Memory B cell (primary cell): Measurements from ENCODE around the gene CFHR1.
"Not testable (repeated sequence)": the region's sequence is repeated elsewhere in the genome, so short reads cannot be mapped to it uniquely, and the experiment has no call there.

Source experiments
- ATAC-seq: fragments of 150-1000 bp; cut with Tn5 transposase; 2 replicates; pipeline ENCODE4 v1.10.0; 2021; ENCODE audit warnings: low read depth, mild to moderate bottlenecking, moderate library complexity
- DNase-seq, 2 donors: peaks; one replicate each; pipeline ENCODE4 v3.0.0; 2022; ENCODE audit warnings: low spot score in 2 of 2
- H3K27ac Mint-ChIP-seq: one replicate; pipeline ENCODE4 v1.8.0; 2022; ENCODE audit warnings: mild to moderate bottlenecking, moderate library complexity, mixed read lengths
- H3K27me3 Mint-ChIP-seq: one replicate; pipeline ENCODE4 v1.8.0; 2022; ENCODE audit warnings: mixed read lengths
- H3K36me3 Mint-ChIP-seq: one replicate; pipeline ENCODE4 v1.8.0; 2022; ENCODE audit warnings: mild to moderate bottlenecking, mixed read lengths
- H3K4me1 Mint-ChIP-seq: one replicate; pipeline ENCODE4 v1.8.0; 2022; ENCODE audit warnings: mixed read lengths
- H3K4me3 Mint-ChIP-seq: one replicate; pipeline ENCODE4 v1.8.0; 2022; ENCODE audit warnings: mild to moderate bottlenecking, moderate library complexity, mixed read lengths
- H3K9me3 Mint-ChIP-seq: one replicate; pipeline ENCODE4 v1.8.0; 2022; ENCODE audit warnings: mixed read lengths

The CFHR1 gene

DNA sequence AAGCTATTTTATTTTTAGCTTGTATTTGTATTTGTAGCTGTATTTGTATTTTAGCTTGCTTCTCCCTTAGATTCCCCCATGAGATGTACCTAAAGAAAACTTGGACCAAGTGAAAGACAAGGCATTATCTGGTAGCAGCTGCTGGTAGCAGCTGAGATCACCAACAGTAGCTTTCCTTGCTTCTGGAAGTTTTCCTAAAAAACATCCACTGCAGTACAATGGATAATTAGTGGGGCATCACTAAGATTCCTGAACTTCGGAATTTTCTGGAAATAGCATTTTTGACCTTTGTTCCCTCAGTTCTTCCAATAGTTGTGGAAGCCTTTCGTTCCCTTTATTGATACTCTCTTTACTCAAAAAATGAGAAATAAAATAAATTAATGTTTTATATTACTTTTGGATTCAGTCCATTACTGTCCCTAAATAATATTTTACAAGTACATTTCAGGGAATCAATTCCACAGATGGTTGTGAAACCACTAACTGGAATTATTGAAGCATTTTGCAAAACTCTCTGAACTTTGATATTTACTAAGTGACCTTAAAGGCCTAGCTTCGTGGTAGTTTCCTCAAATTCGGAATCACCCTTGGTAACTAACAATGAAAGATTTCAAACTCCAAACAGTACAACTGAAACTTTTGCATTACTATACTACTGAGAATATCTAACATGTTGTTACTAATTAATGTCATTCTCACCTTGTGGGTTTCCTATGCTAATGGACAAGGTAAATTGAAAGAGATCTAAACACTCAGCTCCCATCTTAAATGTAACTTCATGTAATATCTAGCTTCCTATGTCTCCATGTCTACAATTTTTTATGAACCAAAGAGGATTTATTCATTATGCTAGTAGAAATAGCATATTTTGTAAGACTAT is 30.3 kb downstream of the CFHR1 start:
- not testable (repeated sequence) for H3K27me3 Mint-ChIP-seq, ATAC-seq, H3K27ac Mint-ChIP-seq, H3K4me3 Mint-ChIP-seq, H3K4me1 Mint-ChIP-seq, H3K36me3 Mint-ChIP-seq, DNase-seq, H3K9me3 Mint-ChIP-seq

DNA sequence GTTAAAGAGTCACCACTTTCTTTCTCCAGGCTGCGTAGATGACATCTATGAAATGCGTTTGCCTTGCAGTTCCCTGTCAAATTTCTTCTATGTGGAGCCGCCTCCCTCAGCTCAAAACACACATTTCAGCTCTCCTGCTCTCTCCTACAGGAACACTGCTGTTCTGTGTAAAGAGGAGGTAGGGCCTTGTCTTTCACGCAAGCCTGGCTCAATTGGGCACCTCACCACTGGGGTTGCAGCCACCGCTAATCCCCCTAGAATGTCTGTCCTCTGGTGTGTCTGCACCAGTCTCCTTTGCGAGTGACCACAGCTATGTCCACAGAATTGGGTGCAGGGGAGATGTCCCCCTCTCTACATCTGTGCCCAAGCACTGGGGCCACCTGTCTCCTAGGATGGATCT is 36.5 kb downstream of the CFHR1 start:
- Mint-ChIP-seq H3K36me3 (no peaks in the 10 kb centered on the region), H3K27ac (no peak overlapping the region), H3K4me3 (no peak overlapping the region), H3K9me3 (peaks cover 4% of the 10 kb centered on the region), H3K27me3 (no peaks in the 10 kb centered on the region), H3K4me1 (peaks cover 3% of the 10 kb centered on the region)
- ATAC-seq (no peak), DNase-seq (no peak)

DNA sequence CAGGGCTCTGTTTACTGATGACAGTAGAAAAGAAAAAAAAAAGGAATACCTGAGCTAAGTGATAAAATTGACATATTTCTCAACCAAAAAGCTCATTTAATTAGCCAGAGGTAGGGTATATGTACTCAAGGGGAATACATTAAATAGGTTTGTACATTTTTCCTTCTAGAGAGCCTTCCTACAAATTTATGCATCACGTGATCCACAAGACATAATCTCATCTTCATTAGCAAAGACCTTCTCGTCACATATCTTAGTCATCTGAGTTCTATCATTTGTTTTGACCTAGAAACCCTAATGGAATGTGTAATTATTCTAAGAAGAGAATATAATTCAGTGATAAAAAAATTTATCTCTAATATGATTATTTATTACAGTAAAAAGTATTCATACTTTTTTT is 37.7 kb downstream of the CFHR1 start:
- Mint-ChIP-seq H3K27me3 (no peaks in the 10 kb centered on the region), H3K4me1 (peaks cover 3% of the 10 kb centered on the region), H3K36me3 (no peaks in the 10 kb centered on the region), H3K27ac (no peak overlapping the region), H3K9me3 (peaks cover 4% of the 10 kb centered on the region), H3K4me3 (no peak overlapping the region)
- ATAC-seq: no peak
- DNase-seq: no peak

DNA sequence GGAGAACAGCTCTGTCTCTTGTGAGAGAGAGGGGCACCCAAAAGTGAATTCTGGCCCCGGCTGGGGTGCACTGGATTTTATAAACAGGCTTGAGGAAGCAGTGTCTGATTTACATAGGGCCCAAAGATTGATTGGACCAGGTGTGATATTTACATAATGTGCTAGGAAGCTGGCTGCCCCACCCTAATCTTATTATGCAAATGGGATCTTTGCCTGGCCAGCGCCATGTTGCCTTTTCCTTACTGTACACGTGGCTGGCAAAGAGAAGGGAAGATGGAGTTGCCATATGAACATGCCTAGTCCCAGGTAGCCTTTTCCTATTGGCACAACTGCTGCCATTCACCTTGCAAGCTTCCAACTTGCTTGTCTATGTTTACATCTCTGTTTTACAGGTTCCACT is 39.3 kb downstream of the CFHR1 start:
- Mint-ChIP-seq H3K36me3 (no peaks in the 10 kb centered on the region), H3K27me3 (no peaks in the 10 kb centered on the region), H3K4me1 (peaks cover 3% of the 10 kb centered on the region), H3K9me3 (peaks cover 4% of the 10 kb centered on the region), H3K27ac (no peak overlapping the region), H3K4me3 (no peak overlapping the region)
- ATAC-seq (no peak), DNase-seq (no peak)

DNA sequence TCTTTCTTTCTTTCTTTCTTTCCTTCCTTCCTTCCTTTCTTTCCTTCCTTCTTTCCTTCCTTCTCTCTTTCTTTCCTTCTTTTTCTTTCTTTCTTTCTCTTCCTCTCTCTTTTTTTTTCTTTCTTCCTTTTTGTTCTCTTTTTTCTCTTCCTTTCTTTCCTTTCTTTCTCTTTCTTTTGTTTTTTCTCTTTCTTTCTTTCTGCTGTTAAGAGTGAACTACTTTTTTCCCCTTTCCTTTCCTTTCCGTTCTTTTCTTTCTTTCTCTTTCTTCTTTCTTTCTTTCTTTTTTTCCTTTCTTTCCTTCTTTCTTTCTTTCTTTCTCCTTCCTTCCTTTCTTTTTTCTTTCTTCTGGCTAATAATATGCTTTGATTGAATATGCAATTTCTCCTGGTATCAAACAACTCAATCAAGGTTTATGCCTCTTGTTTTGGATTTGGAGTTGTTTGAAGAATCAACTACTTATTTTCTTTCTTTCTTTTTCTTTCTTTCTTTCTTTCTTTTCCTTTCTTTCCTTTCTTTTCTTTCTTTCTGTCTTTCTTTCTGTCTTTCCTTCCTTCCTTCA is 40.9 kb downstream of the CFHR1 start:
- H3K9me3 Mint-ChIP-seq: peaks cover 6% of the 10 kb centered on the region
- no peak overlapping the region for H3K27ac Mint-ChIP-seq
- ATAC-seq: no peak
- no peaks in the 10 kb centered on the region for H3K27me3 Mint-ChIP-seq
- no peaks in the 10 kb centered on the region for H3K36me3 Mint-ChIP-seq
- H3K4me1 Mint-ChIP-seq: peaks cover 3% of the 10 kb centered on the region
- H3K4me3 Mint-ChIP-seq: no peak overlapping the region
- no peak for DNase-seq

DNA sequence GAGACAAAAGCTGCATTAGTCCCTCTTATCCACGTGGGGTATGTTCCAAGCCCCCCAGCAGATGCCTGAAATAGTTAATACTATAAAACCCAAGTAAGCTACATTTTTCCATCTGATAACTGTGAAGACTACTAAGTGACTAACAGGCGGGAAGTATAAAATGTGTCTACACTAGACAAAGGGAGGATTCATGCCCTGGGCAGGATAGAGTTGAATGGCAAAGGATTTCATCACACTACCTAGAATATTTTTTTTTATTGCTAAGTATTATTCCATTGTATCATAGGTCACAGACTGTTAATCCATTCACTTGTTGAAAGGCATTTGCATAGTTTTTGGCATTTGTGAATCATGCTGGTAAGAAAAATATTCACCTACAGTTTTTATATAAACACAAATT is 41.9 kb downstream of the CFHR1 start:
- DNase-seq: no peak
- no peaks in the 10 kb centered on the region for H3K27me3 Mint-ChIP-seq
- H3K4me1 Mint-ChIP-seq: peaks cover 3% of the 10 kb centered on the region
- H3K36me3 Mint-ChIP-seq: no peaks in the 10 kb centered on the region
- ATAC-seq: no peak
- H3K27ac Mint-ChIP-seq: no peak overlapping the region
- no peak overlapping the region for H3K4me3 Mint-ChIP-seq
- peaks cover 6% of the 10 kb centered on the region for H3K9me3 Mint-ChIP-seq

DNA sequence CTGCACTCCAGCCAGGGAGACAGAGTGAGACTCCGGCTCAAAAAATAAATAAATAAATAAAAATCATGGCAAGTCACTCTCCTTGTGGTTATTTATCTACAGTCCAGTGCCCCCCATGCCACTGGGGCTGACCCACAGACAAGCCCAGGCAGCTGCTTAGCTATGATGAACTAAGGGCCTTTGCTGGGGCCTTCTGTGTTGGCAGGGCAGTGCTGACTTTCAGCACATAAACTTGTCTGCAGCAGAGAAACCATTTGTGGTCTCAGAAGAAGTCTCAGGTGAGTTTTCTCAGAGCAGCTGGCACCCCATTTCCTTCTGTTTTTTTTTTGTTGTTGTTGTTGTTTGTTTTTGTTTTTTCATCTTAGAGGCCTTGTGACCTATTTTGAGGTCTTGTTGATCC is 47.4 kb downstream of the CFHR1 start:
- H3K4me1 Mint-ChIP-seq: no peaks in the 10 kb centered on the region
- no peaks in the 10 kb centered on the region for H3K27me3 Mint-ChIP-seq
- no peak for DNase-seq
- no peak overlapping the region for H3K27ac Mint-ChIP-seq
- peaks cover 2% of the 10 kb centered on the region for H3K9me3 Mint-ChIP-seq
- no peaks in the 10 kb centered on the region for H3K36me3 Mint-ChIP-seq
- ATAC-seq: no peak
- H3K4me3 Mint-ChIP-seq: no peak overlapping the region

DNA sequence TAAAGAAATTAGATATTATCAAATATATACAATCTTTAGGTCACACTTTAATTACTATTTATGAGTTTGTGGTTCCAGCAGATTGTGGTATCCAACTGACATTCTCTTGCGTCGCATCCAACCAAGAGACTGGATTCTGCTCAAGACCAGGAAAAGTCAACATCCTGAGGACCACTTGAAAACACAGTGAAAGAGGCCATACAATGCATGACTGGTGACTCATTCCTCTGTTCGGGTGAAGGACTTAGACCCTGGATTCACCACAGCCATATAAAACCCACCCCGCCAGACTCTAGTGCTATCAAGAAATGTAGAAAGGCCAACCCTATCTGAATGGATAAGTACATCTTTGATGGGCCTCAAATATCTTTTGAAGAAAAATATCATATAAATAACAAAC is 53.9 kb downstream of the CFHR1 start:
- Mint-ChIP-seq H3K27me3 (no peaks in the 10 kb centered on the region), H3K9me3 (no peaks in the 10 kb centered on the region), H3K27ac (no peak overlapping the region), H3K4me1 (no peaks in the 10 kb centered on the region), H3K4me3 (no peak overlapping the region), H3K36me3 (no peaks in the 10 kb centered on the region)
- DNase-seq (no peak), ATAC-seq (no peak)

DNA sequence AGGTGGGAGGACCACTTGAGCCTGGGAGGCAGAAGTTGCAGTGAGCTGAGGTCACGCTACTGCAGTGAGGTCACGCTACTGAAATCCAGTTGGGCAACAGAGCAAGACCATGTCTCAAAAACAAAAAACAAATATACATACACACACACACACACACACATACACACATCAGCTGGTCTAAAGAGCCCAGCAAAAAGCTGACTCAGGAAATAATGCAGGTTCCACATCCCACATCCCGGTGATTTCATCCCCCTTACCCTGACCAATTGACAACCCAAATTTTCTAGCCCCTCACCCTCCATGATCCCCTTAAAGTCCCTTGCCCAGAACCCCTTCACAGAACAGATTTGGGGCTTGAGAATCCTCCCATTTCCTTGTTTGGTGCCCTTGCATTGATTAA is 56.4 kb downstream of the CFHR1 start:
- H3K4me1 Mint-ChIP-seq: no peaks in the 10 kb centered on the region
- H3K4me3 Mint-ChIP-seq: no peak overlapping the region
- DNase-seq (no peak), ATAC-seq (no peak)
- H3K9me3 Mint-ChIP-seq: no peaks in the 10 kb centered on the region
- H3K36me3 Mint-ChIP-seq: no peaks in the 10 kb centered on the region
- H3K27ac Mint-ChIP-seq: no peak overlapping the region
- H3K27me3 Mint-ChIP-seq: no peaks in the 10 kb centered on the region

DNA sequence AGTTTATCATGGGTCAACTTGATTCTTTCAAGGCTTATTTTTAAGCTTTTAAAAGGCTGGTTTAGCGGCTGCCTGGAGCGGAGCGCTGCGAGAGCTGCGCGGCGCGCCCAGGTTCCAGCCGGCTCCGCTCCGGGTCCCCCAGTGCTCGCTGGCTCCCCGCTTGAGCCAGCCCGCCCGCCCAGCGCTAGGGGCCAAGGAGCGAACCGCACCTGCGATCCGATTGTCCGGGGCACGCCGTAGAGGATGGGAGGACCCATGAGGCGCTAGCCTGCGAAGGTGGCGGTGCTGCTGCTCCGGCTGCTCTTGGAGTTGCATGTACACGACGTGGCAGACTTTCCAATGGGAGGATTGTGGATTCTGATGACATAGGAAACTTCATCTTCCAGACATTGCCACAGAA is 58.4 kb downstream of the CFHR1 start:
- no peaks in the 10 kb centered on the region for H3K4me1 Mint-ChIP-seq
- H3K36me3 Mint-ChIP-seq: no peaks in the 10 kb centered on the region
- H3K4me3 Mint-ChIP-seq: no peak overlapping the region
- no peak overlapping the region for H3K27ac Mint-ChIP-seq
- no peaks in the 10 kb centered on the region for H3K27me3 Mint-ChIP-seq
- no peak for DNase-seq
- no peak for ATAC-seq
- peaks cover 1% of the 10 kb centered on the region for H3K9me3 Mint-ChIP-seq
